IMR-90 (cell line): Measurements from ENCODE around the gene CYP11A1. TPM values are rescaled to one million over a fixed set of nuclear protein-coding genes. Genes with fewer than 3 reads are reported as not detected.

ENCODE experiments used
- ATAC-seq: fragments of 200-7000 bp; cut with Tn5 transposase; 2 replicates; pipeline ENCODE4 v1.9.1; 2020; ENCODE audit warnings: low read depth, mild to moderate bottlenecking, moderate library complexity
- BruUV-seq: library from RNA; stranded (reverse); fragments of 400-500 nt; replicated peaks from 2 replicates; lab custom pipeline; 2021; lab: Mats Ljungman, UMichigan
- CTCF ChIA-PET: fragments of 300-600 bp; formaldehyde crosslinking; extraction: SDS; loops from one replicate; lab custom pipeline; 2021; ENCODE audit warnings: antibody characterized with exemption; lab: Yijun Ruan, JAX
- POLR2A ChIA-PET: fragments of 300-600 bp; sonication (Branson Sonifier 250); formaldehyde crosslinking; loops from one replicate; lab custom pipeline; 2022; ENCODE audit warnings: antibody characterized with exemption; ENCODE audit not compliant: unreplicated experiment; lab: Charles Lee
- DNase-seq: peaks from one replicate; pipeline ENCODE4 v3.0.0; 2013
- H2AFZ ChIP-seq: replicated peaks from 2 replicates; pipeline ENCODE3; 2013; ENCODE audit warnings: low read length, mild to moderate bottlenecking; ENCODE audit not compliant: poor library complexity
- H2AK5ac ChIP-seq: 2 replicates; pipeline ENCODE4 v1.6.1; 2013; ENCODE audit warnings: low read depth, low read length, inconsistent platforms
- H2AK9ac ChIP-seq: replicated peaks from 2 replicates; pipeline ENCODE3; 2013; ENCODE audit warnings: mild to moderate bottlenecking, low read depth, low read length, moderate library complexity; ENCODE audit not compliant: poor library complexity
- H2BK120ac ChIP-seq: 2 replicates; pipeline ENCODE4 v1.6.1; 2013; ENCODE audit warnings: low read depth, low read length, inconsistent platforms
- H2BK15ac ChIP-seq: 3 replicates; pipeline ENCODE4 v1.6.1; 2013; ENCODE audit warnings: low read depth, low read length, inconsistent platforms
- H2BK20ac ChIP-seq: 2 replicates; pipeline ENCODE4 v1.6.1; 2013; ENCODE audit warnings: low read depth, mild to moderate bottlenecking, inconsistent platforms, low read length, moderate library complexity
- H2BK5ac ChIP-seq: 2 replicates; pipeline ENCODE4 v1.6.1; 2013; ENCODE audit warnings: mild to moderate bottlenecking, low read depth, low read length, inconsistent platforms; ENCODE audit not compliant: poor library complexity, severe bottlenecking
- H3K14ac ChIP-seq: replicated peaks from 2 replicates; pipeline ENCODE4 v1.6.1; 2013; ENCODE audit warnings: low read depth, low read length, inconsistent platforms
- H3K18ac ChIP-seq: 2 replicates; pipeline ENCODE4 v1.6.1; 2013; ENCODE audit warnings: low read depth, low read length, control low read depth
- H3K23ac ChIP-seq: 2 replicates; pipeline ENCODE4 v1.6.1; 2013; ENCODE audit warnings: low read depth, low read length, inconsistent platforms
- H3K27ac ChIP-seq: 2 replicates; pipeline ENCODE4 v1.5.1; 2013; ENCODE audit warnings: mild to moderate bottlenecking, control low read depth, low read length; ENCODE audit not compliant: insufficient read depth
- H3K27me3 ChIP-seq: 2 replicates; pipeline ENCODE4 v1.6.1; 2013; ENCODE audit warnings: low read length; ENCODE audit not compliant: control insufficient read depth, insufficient read depth
- H3K36me3 ChIP-seq: 2 replicates; pipeline ENCODE4 v1.6.1; 2013; ENCODE audit warnings: low read length, mixed read lengths; ENCODE audit not compliant: control insufficient read depth, insufficient read depth
- H3K4ac ChIP-seq: 2 replicates; pipeline ENCODE4 v1.6.1; 2013; ENCODE audit warnings: low read depth, low read length, inconsistent platforms
- H3K4me1 ChIP-seq: 2 replicates; pipeline ENCODE4 v1.6.1; 2013; ENCODE audit warnings: low read length, mixed read lengths; ENCODE audit not compliant: control insufficient read depth, insufficient read depth
- H3K4me2 ChIP-seq: 2 replicates; pipeline ENCODE4 v1.6.1; 2013; ENCODE audit warnings: low read depth, mild to moderate bottlenecking, control low read depth, low read length, moderate library complexity
- H3K4me3 ChIP-seq: 2 replicates; pipeline ENCODE4 v1.5.1; 2013; ENCODE audit warnings: low read depth, mild to moderate bottlenecking, control low read depth, low read length, moderate library complexity; ENCODE audit not compliant: insufficient read depth
- H3K56ac ChIP-seq: 2 replicates; pipeline ENCODE4 v1.6.1; 2013; ENCODE audit warnings: low read length, inconsistent platforms; ENCODE audit not compliant: insufficient read depth; ENCODE audit errors: extremely low read depth
- H3K79me1 ChIP-seq, 2 experiments: 2 replicates each; pipeline ENCODE4 v1.6.1; 2013; ENCODE audit warnings: low read length in 2 of 2, inconsistent platforms in 1 of 2, low read depth in 1 of 2
- H3K9ac ChIP-seq: 2 replicates; pipeline ENCODE4 v1.6.1; 2013; ENCODE audit warnings: low read depth, low read length, control low read depth
- H3K9me1 ChIP-seq: 2 replicates; pipeline ENCODE4 v1.6.1; 2013; ENCODE audit warnings: low read length, inconsistent platforms; ENCODE audit not compliant: insufficient read depth
- H3K9me3 ChIP-seq: 2 replicates; pipeline ENCODE4 v1.6.1; 2013; ENCODE audit warnings: low read length; ENCODE audit not compliant: control insufficient read depth, insufficient read depth
- H4K20me1 ChIP-seq: 2 replicates; pipeline ENCODE4 v1.6.1; 2013; ENCODE audit warnings: low read length, inconsistent platforms; ENCODE audit not compliant: insufficient read depth
- H4K5ac ChIP-seq: 2 replicates; pipeline ENCODE4 v1.6.1; 2013; ENCODE audit warnings: mild to moderate bottlenecking, low read depth, low read length, control low read depth
- H4K8ac ChIP-seq, 2 experiments: 2 replicates each; pipeline ENCODE4 v1.6.1; 2013; ENCODE audit warnings: low read depth in 2 of 2, low read length in 2 of 2, control low read depth in 1 of 2, inconsistent platforms in 1 of 2
- H4K91ac ChIP-seq: 2 replicates; pipeline ENCODE4 v1.6.1; 2013; ENCODE audit warnings: low read depth, low read length, inconsistent platforms; ENCODE audit not compliant: insufficient read depth
- BHLHE40 ChIP-seq: fragments of 150-350 bp; IDR thresholded peaks from 2 replicates; pipeline ENCODE4 v1.6.1; 2016; ENCODE audit warnings: mild to moderate bottlenecking, low read depth, low read length
- CEBPB ChIP-seq: IDR thresholded peaks from 2 replicates; pipeline ENCODE4 v1.6.1; 2012; ENCODE audit warnings: low read depth, low read length, improper control_type of control experiment
- CHD1 ChIP-seq: IDR thresholded peaks from 2 replicates; pipeline ENCODE4 v1.6.1; 2012; ENCODE audit warnings: low read depth, low read length, improper control_type of control experiment
- CTCF ChIP-seq: conservative IDR thresholded peaks from 2 replicates; pipeline ENCODE4 v1.5.1; 2012; ENCODE audit warnings: mild to moderate bottlenecking, low read depth, low read length, improper control_type of control experiment
- MAZ ChIP-seq: IDR thresholded peaks from 2 replicates; pipeline ENCODE4 v1.6.1; 2012; ENCODE audit warnings: low read depth, mild to moderate bottlenecking, low read length, improper control_type of control experiment, moderate library complexity, borderline replicate concordance
- MXI1 ChIP-seq: IDR thresholded peaks from 2 replicates; pipeline ENCODE4 v1.6.1; 2012; ENCODE audit warnings: low read depth, mild to moderate bottlenecking, low read length, moderate library complexity, borderline replicate concordance
- NFE2L2 ChIP-seq: fragments of 150-350 bp; IDR thresholded peaks from 2 replicates; pipeline ENCODE4 v1.6.1; 2016; ENCODE audit warnings: low read depth, mild to moderate bottlenecking, low read length
- POLR2A ChIP-seq: IDR thresholded peaks from 2 replicates; pipeline ENCODE4 v1.6.1; 2012; ENCODE audit warnings: mild to moderate bottlenecking, low read depth, low read length
- RAD21 ChIP-seq: IDR thresholded peaks from 2 replicates; pipeline ENCODE4 v1.6.1; 2012; ENCODE audit warnings: low read length, improper control_type of control experiment
- RCOR1 ChIP-seq: IDR thresholded peaks from 2 replicates; pipeline ENCODE4 v1.6.1; 2012; ENCODE audit warnings: mild to moderate bottlenecking, low read length, improper control_type of control experiment; ENCODE audit not compliant: insufficient replicate concordance
- RFX5 ChIP-seq: IDR thresholded peaks from 2 replicates; pipeline ENCODE4 v1.8.0; 2012; ENCODE audit warnings: low read depth, mild to moderate bottlenecking, low read length, moderate library complexity
- SMC3 ChIP-seq: fragments of 150-350 bp; IDR thresholded peaks from 2 replicates; pipeline ENCODE4 v1.6.1; 2016; ENCODE audit warnings: low read depth, mild to moderate bottlenecking, antibody characterized with exemption, low read length, moderate library complexity
- USF2 ChIP-seq: fragments of 150-350 bp; IDR thresholded peaks from 2 replicates; pipeline ENCODE4 v1.6.1; 2017; ENCODE audit warnings: mild to moderate bottlenecking, antibody characterized with exemption, low read length, low read depth
- WGBS, 2 experiments: methylation state at CpG; one replicate each; pipeline versions ENCODE4 v1.1.5 to v1.1.7; 2013; ENCODE audit warnings: missing lambda C conversion rate in 2 of 2; ENCODE audit not compliant: insufficient read length in 1 of 2; ENCODE audit errors: extremely low coverage in 2 of 2; 5-methylcytosine and 5-hydroxymethylcytosine counted together
- dilution Hi-C: fragments of 300-500 bp; cut with HindIII; formaldehyde crosslinking; loops from one replicate; pipeline ENCODE4 v1.14.3; 2018; ENCODE audit warnings: low sequenced_read_pairs; ENCODE audit not compliant: unreplicated experiment
- in situ Hi-C: fragments of 300-500 bp; cut with MboI; formaldehyde crosslinking; loops from 3 replicates; pipeline ENCODE4 v1.14.3; 2019; ENCODE audit warnings: low sequenced_read_pairs, inconsistent platforms, mixed read lengths
- intact Hi-C: fragments of 100-400 bp; cut with micrococcal nuclease; formaldehyde crosslinking; loops from 2 replicates; pipeline ENCODE4 v1.10.0; 2022
- polyA plus RNA-seq, 3 experiments: library from polyadenylated mRNA; depleted of rRNA; stranded (reverse); fragments of >200 nt; gene quantifications; 2 replicates each; pipeline ENCODE4 v1.2.3, GENCODE V29; 2012; ENCODE audit warnings: low replicate concordance in 1 of 3
- total RNA-seq: library from RNA; depleted of rRNA; stranded (reverse); fragments of >200 nt; gene quantifications from 2 replicates; pipeline ENCODE4 v1.2.3, GENCODE V29; 2012
- TF ChIP-seq, protein P1 (sequence below): fragments of 150-350 bp; IDR thresholded peaks from 2 replicates; pipeline ENCODE4 v1.6.1; 2016; ENCODE audit warnings: low read depth, mild to moderate bottlenecking, low read length, moderate library complexity, borderline replicate concordance

Gene CYP11A1
- total and polyA plus RNA-seq, 2 of the 4 experiments (the other 2 are of a cell fraction) = 0.18 to 0.50 TPM

- no peak overlapping the region for H3K9ac ChIP-seq
- 0 out of 2 replicates have a peak overlapping the region, but pooled peaks have one; percentile 48 for H2AK5ac ChIP-seq
- DNase-seq (no peak), ATAC-seq (no peak)
- POLR2A ChIA-PET = no interaction called here
- intact Hi-C loops = no loop called here
- H3K36me3 ChIP-seq = no peaks in the 10 kb centered on the region
- TF ChIP-seq POLR2A (no peak), BHLHE40 (no peak), CHD1 (no peak), RCOR1 (no peak), SMC3 (no peak), CTCF (no peak), RAD21 (no peak), NFE2L2 (no peak), MXI1 (no peak), USF2 (no peak), MAZ (no peak), CEBPB (no peak), RFX5 (no peak)
- TF ChIP-seq, protein P1, sequence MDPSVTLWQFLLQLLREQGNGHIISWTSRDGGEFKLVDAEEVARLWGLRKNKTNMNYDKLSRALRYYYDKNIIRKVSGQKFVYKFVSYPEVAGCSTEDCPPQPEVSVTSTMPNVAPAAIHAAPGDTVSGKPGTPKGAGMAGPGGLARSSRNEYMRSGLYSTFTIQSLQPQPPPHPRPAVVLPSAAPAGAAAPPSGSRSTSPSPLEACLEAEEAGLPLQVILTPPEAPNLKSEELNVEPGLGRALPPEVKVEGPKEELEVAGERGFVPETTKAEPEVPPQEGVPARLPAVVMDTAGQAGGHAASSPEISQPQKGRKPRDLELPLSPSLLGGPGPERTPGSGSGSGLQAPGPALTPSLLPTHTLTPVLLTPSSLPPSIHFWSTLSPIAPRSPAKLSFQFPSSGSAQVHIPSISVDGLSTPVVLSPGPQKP = no peak
- dilution Hi-C loops = no loop called here
- no peak overlapping the region for H3K18ac ChIP-seq
- H2BK15ac ChIP-seq = no peak overlapping the region
- H2BK5ac ChIP-seq = no peak overlapping the region
- H3K4ac ChIP-seq = no peak overlapping the region
- no peaks in the 10 kb centered on the region for H3K9me3 ChIP-seq
- H3K79me1 ChIP-seq = peaks cover 0 to 5% of the 10 kb centered on the region in 2 experiments; a peak in 1 of 4 replicates
- H3K4me2 ChIP-seq = no peak overlapping the region
- peak overlapping the region; percentile 32 for H2AK9ac ChIP-seq
- in situ Hi-C loops = no loop called here
- no peak overlapping the region for H2BK20ac ChIP-seq
- no peak overlapping the region for H3K56ac ChIP-seq
- H4K8ac ChIP-seq = no peak overlapping the region
- peak overlapping the region; percentile 12; the same call in 1 of the 2 replicates for H2BK120ac ChIP-seq
- peaks cover 7% of the 10 kb centered on the region for H3K4me1 ChIP-seq
- H3K27ac ChIP-seq = no peak overlapping the region
- CTCF ChIA-PET = no interaction called here
- no peak overlapping the region for H3K4me3 ChIP-seq
- H3K9me1 ChIP-seq = peaks cover 20% of the 10 kb centered on the region
- no TSS peak for BruUV-seq
- no peak overlapping the region for H2AFZ ChIP-seq
- 88% methylated on average over 5 of the region's 13 CpGs; no CpG with 5 or more reads in 1 of the 2 experiments for WGBS, 2 experiments
- H4K5ac ChIP-seq = no peak overlapping the region
- no peak overlapping the region for H3K23ac ChIP-seq
- no peak overlapping the region for H3K14ac ChIP-seq
- H4K20me1 ChIP-seq = no peaks in the 10 kb centered on the region
- no peak overlapping the region for H4K91ac ChIP-seq
- H3K27me3 ChIP-seq = no peaks in the 10 kb centered on the region
Observed at GRCh38 chr15:74387141-74387541, 19.7 kb upstream of the CYP11A1 start.
